Erythroblast (primary cell): ENCODE results near the gene DCUN1D2.
"Not testable (repeated sequence)": the region's sequence is repeated elsewhere in the genome, so short reads cannot be mapped to it uniquely, and the experiment has no call there.

ENCODE experiments used
- GATA1 ChIP-seq: IDR thresholded peaks from 2 replicates; pipeline ENCODE4 v1.6.1; 2011; ENCODE audit warnings: low read depth, mild to moderate bottlenecking, control low read depth, low read length, moderate library complexity
- POLR2A ChIP-seq: IDR thresholded peaks from 2 replicates; pipeline ENCODE4 v1.6.1; 2011; ENCODE audit warnings: mild to moderate bottlenecking, low read length

DNA sequence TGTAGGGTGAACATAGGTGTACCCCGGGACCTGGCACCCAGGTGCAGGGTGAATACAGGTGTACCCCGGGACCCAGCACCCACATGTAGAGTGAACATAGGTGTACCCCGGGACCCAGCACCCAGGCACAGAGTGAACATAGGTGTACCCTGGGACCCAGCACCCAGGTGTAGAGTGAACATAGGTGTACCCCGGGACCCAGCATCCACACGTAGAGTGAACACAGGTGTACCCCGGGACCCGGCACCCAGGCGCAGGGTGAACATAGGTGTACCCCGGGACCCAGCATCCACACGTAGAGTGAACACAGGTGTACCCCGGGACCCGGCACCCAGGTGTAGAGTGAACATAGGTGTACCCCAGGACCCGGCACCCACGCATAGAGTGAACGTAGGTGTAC lies 54.6 kb downstream of the DCUN1D2 start:
- not testable (repeated sequence) for TF ChIP-seq POLR2A, GATA1
